HG02588 (cell line): ENCODE data around the gene AFM.

Source experiments
- ATAC-seq: cut with Tn5 transposase; IDR thresholded peaks from one replicate; pipeline ENCODE4 v1.9.1; 2021; ENCODE audit warnings: mild to moderate bottlenecking, moderate library complexity; ENCODE audit not compliant: unreplicated experiment

The AFM gene, protein sequence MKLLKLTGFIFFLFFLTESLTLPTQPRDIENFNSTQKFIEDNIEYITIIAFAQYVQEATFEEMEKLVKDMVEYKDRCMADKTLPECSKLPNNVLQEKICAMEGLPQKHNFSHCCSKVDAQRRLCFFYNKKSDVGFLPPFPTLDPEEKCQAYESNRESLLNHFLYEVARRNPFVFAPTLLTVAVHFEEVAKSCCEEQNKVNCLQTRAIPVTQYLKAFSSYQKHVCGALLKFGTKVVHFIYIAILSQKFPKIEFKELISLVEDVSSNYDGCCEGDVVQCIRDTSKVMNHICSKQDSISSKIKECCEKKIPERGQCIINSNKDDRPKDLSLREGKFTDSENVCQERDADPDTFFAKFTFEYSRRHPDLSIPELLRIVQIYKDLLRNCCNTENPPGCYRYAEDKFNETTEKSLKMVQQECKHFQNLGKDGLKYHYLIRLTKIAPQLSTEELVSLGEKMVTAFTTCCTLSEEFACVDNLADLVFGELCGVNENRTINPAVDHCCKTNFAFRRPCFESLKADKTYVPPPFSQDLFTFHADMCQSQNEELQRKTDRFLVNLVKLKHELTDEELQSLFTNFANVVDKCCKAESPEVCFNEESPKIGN

DNA sequence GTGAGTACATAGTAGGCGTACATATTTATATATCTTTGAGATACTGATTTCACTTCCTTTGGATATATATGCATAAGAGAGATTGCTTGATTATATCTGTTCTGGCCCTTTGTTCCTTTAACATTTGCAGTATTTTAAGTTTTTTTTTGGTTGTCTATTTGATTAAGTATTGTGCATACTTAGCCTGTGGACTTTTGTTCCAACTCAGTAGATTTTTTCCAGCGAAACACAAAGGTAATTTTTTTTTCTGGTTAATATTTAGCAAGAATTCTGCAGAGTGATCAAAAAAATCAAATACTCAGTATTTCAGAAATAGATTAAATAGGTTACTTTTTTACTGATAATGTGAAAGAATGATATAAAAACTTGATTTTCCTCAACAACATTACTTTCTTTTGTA is at the start of gene AFM:
TSS of gene AFM (plus strand) at position 388 of the 400 bp plus-strand sequence. CDS start 31 bp downstream, outside the sequence.
- ATAC-seq: no peak

DNA sequence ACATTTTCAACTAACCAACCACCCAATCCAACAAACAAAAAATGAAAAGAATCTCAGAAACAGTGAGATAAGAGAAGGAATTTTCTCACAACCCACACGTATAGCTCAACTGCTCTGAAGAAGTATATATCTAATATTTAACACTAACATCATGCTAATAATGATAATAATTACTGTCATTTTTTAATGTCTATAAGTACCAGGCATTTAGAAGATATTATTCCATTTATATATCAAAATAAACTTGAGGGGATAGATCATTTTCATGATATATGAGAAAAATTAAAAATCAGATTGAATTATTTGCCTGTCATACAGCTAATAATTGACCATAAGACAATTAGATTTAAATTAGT is 49.8 kb upstream of the AFM start:
- ATAC-seq: no peak

DNA sequence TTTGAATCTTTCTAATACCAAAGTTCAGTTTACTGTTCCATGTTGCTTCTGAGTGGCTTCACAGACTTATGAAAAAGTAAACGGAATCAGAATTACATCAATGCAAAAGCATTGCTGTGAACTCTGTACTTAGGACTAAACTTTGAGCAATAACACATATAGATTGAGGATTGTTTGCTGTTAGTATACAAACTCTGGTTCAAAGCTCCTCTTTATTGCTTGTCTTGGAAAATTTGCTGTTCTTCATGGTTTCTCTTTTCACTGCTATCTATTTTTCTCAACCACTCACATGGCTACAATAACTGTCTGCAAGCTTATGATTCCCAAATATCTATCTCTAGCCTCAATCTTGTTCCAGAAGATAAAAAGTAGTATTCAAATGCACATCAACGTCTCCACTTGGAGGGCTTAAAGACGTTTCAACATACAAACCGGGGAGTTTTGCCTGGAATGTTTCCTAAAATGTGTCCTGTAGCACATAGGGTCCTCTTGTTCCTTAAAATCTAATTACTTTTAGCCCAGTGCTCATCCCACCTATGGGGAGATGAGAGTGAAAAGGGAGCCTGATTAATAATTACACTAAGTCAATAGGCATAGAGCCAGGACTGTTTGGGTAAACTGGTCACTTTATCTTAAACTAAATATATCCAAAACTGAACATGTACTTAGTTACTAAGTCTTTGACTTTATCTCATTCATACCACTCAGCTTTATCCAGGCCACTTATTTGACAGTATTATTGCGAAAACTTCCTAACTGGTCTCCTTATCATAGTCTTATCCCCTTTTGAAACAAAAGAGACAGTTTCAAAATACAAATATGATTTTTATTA is 49.2 kb upstream of the AFM start:
- ATAC-seq: no peak

DNA sequence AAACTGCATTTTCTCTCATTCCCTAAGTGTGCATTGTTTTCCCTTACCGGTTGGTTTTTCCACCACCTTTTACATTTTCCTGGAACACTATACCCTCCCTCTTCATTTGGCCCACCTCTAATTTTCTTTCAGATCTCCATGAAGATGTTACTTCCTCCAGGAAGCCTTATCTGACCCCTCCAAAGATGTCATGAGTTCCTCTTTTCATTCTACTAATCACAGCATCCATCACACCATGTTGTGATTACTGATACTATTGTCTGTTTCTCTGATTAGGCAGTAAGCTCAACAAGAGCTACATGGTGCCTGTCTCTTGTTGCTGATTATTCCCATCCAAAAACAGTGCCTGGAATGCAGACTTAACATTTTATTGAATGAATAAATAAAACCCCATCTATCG is 48.4 kb upstream of the AFM start:
- ATAC-seq: no peak

DNA sequence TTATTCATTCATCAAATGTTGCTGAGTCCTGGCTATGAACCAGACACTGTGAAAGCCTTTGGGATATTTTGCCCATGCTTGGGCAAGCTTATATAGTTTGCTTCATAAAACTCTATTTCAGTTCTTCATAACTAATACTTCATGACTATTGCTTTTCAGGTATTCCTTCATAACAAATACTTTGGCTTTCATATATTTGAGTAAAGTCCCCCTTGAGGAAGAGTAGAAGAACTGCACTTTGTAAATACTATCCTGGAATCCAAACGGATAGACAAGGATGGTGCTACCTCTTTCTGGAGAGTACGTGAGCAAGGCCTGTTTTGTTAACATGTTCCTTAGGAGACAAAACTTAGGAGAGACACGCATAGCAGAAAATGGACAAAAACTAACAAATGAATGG is 47.2 kb upstream of the AFM start:
- ATAC-seq: peak; percentile 68

DNA sequence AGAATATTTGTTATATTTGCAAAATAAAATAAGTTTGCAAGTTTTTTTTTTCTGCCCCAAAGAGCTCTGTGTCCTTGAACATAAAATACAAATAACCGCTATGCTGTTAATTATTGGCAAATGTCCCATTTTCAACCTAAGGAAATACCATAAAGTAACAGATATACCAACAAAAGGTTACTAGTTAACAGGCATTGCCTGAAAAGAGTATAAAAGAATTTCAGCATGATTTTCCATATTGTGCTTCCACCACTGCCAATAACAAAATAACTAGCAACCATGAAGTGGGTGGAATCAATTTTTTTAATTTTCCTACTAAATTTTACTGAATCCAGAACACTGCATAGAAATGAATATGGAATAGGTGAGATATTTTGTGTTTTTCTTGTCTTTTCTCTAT is 45.6 kb upstream of the AFM start, which contains the start of gene AFP:
TSS of gene AFP (plus strand) at position 238 of the 400 bp plus-strand sequence. CDS start at position 280, 42 bp downstream.
- no peak for ATAC-seq

DNA sequence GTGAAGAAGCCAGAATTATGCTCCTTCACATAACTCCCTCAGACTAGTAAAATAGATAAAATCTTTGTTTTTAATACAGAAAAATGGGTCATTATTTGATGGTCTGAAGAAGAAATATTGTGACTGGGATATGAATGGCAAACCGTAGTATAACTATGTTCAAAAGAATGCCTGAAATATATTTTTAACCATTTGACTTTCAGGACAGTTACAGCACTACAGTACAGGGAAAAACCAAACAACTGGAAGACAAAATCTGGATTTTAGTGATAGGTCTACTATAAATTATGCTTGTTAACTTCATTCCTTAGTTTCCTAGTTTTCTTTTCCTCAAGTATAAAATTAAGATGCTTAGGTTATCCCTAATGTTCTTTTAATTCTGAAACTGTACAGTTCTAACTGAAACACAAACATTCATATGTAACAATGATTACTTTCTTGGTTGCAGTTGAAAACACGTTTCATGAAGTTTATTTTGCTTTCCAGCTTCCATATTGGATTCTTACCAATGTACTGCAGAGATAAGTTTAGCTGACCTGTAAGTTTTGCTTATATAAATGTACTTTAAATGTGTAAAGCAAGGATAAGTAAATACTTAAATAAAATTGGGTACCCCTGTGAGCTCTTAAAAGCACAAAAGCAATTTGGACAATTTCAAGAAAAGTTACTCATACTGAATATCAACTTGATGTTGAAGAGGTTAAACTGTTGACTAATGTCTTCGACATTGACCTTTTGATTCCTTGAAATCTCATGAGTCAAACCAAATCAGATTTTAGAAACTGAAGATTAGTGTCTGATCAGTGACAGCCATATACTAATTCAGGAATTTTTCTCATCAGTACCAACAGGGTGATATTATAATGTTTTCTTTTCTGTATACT is 44.6 kb upstream of the AFM start:
- no peak for ATAC-seq

DNA sequence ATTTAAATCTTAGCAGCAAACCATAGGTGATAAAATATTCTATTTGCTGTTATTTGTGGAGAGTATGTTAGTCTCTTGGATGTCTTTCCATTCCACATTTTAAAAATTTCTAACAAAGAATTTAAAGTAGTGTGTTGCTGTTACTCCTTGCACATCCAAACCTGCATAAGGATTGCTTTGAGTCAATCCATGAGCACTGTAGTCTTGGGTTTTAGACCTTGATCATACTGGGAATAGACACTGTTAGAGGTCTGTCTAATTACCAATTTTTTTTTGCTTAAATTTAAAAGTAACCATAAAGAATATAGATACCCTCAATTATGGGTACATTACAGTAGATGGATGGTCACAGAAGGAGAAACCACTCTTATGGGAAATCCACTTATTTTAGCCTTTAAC is 44.0 kb upstream of the AFM start:
- no peak for ATAC-seq

DNA sequence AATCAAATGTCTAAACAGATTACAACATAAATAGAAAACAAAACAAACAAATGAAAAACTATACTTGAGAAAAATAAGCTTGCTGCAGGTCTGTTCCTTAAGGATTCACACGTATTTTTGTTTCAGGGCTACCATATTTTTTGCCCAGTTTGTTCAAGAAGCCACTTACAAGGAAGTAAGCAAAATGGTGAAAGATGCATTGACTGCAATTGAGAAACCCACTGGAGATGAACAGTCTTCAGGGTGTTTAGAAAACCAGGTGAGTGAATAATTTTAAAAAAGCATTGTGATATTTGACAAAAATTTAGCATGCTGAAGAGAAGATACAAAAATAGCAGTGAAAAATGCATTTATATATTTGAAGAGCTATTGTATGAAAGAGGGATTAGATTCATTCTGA is 43.5 kb upstream of the AFM start:
- ATAC-seq: no peak

DNA sequence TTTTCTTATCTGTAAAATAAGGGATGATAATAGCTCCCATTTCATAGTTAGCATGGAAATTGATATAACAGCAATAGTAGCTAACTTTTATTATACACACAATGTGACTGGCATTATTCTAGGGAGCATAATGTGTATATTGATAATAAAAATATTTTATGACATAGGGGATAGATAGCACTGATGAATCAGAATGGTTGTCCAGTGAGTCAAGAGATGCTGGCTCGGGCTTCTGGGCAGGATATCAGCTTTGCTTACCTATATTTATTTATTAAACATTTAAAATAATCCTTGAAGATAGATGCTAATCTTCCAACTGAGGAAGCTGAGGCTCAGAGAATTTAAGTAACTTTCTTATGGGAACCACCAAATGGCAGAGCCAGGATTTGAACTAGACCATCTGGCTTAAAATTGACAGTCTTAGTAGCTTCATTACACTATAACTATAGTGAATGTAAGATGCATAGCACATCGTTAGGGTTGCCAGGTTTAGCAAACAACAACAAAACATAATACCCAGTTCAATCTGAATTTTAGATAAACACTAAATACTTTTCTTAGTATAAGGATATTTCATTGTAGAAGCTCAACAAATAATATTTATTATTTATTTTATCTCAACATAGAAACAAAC is 42.8 kb upstream of the AFM start:
- no peak for ATAC-seq

DNA sequence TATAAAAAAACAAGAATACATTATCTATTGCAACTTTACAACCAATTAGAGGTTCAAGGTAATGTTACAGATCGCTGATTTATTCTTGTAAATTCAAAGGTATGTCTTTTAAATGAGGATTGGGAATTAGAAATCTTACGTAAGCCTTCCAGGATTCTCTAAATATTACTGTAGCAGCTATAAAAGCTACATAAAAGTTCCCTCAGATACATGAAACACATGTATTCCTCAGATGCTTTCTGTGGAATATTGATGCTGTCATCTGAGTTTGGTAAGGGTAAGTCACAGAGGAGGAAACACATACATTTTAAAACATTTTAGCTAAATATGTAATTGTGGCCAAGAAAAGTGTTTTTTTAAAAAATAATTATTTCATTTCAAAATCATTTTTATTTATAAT is 42.1 kb upstream of the AFM start:
- no peak for ATAC-seq

DNA sequence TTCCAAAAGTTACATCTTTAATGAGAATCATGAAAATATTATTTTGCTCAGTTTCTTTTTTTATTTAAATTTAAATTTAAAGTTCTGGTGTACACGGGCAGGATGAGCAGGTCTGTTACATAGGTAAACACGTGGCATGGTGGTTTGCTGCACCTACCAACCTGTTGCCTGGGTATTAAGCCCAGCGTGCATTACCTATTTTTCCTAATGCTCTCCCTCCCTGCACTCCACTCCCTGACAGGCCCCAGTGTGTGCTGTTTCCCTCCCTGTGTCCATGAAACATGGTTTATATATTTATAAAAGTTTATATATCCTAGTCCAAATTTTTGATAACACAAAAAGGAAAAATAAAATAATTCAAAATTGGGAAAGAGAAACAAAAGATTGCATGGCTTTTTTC is 41.6 kb upstream of the AFM start:
- ATAC-seq: no peak

DNA sequence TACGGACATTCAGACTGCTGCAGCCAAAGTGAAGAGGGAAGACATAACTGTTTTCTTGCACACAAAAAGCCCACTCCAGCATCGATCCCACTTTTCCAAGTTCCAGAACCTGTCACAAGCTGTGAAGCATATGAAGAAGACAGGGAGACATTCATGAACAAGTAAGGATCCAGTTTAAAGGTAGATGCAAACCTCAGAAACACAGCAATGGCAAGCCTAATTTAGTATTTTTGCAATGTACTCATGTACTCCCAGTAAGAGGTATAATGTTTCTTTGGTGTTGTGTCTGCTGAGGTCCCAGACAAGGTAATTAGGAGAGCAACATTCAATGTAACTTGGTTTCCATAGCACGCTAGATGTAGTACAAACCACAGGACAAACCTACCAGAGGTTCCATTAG is 40.9 kb upstream of the AFM start:
- no peak for ATAC-seq

DNA sequence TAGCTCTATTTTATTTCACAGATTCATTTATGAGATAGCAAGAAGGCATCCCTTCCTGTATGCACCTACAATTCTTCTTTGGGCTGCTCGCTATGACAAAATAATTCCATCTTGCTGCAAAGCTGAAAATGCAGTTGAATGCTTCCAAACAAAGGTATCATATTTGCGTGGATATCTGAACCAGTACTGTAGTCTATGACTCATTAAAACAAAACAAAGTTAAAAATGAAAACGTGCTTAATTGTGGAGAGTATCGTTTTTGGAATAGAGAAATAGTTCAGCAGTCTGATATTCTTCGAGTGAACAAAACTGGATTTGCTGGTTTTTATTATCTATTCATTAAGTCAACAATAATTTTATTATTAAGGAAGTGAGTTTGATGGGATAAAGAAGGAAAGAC is 39.3 kb upstream of the AFM start:
- ATAC-seq: no peak

DNA sequence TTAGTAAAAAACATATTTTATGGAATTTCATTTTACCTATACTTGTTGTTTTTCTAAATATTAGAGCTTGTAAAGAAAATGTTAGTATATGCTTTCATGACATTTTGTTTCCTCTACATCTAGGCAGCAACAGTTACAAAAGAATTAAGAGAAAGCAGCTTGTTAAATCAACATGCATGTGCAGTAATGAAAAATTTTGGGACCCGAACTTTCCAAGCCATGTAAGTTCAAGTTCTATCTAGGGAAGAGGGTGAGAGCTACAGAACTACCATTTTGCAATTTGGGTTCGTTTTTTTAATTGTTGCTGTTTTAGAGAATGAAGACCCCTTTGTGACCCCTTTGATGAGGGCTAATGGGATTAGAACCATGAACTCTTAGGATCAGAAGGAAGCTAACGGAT is 38.3 kb upstream of the AFM start:
- no peak for ATAC-seq

DNA sequence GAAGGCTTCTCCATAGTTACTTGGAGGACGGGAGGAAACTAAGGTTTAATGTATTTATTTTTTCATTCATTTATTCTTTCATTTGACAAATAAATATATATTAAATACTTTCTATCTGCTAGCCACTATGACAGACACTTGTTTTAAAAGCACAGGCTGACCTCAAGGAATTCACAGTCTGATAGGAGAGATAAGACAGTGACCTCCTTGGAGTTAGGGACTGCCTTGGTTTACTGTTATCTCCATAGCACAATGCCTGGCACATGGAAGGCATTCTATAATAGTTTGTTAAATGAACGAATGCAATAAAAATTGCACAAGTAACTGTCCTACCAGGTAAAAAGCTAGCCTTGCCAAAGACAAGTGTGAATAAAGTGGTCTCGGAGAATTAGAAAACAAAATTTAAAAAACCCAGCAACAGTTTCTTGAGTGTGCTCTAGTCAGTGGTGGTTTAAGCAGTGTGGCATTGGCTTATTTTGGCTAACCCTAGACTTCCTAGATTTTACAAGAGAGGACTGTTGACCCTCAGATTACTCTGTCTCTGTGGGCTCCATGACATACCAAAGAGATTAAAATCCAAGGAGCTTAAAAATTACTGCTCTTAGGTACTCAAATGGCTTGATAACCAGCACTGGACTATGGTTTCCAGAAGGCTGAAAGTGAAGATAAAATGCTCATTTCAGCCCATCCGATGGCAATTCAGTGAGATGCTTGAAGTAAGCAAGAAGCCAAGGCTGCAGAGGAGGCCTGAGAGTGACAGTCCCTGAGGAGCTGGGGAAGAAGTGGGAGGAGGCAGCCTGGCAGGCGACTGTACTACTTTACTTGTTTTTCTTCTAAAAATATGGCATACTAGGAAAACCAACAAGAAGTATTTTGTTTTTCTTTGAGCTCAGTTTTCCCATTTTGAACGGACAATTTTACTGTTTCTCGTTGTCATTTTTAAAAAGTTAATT is 35.9 kb upstream of the AFM start:
- ATAC-seq: no peak

DNA sequence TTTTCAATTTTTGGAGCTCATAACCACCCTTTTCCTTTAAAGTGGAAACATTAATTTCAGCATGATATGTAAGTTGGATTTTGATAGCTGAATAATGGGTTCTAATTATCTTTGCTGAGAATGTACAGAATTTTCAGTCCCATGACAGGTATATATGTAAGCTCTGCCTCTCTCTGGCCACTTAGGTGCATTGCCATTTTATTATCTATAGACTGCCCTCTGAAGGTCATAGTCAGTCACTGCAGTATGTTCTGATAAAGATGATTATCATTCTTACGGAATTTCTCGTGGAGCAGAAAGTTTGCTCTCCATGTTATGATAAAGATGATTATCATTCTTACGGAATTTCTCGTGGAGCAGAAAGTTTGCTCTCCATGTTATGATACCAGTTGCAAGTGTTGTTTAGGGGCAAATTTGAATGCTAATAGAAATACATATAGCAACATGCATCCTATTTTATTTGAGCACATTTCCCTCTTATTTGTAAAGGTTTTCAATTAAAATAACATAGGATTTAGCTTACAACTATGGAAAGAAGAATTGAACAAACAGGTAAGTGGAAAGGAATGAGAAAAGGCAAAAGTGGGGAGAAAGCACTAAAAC is 35.1 kb upstream of the AFM start:
- ATAC-seq: peak; percentile 99

DNA sequence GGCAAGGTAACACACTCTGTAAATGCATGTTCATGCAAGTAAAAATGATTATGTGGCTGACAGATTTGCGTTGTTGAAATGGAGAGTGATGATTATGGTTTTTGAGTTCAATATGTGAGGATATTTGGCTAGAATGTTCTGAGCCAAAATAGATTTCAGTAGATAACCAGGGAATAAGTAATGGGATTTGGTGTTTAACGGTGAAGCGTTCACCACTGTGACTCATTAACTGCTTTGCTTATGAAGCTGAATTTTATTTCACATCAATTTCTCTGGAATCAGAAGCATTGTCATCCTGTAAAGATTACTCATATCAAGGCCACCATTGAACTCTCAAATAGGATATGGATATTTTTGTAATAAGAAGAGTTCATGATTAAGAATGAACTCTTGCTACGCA is 33.9 kb upstream of the AFM start:
- ATAC-seq: no peak
